GM18907 (cell line): ENCODE results near the gene SLC35A1.

Experiments
- ATAC-seq: cut with Tn5 transposase; IDR thresholded peaks from one replicate; pipeline ENCODE4 v1.9.1; 2021; ENCODE audit warnings: mild to moderate bottlenecking, moderate library complexity; ENCODE audit not compliant: unreplicated experiment

Gene SLC35A1

DNA sequence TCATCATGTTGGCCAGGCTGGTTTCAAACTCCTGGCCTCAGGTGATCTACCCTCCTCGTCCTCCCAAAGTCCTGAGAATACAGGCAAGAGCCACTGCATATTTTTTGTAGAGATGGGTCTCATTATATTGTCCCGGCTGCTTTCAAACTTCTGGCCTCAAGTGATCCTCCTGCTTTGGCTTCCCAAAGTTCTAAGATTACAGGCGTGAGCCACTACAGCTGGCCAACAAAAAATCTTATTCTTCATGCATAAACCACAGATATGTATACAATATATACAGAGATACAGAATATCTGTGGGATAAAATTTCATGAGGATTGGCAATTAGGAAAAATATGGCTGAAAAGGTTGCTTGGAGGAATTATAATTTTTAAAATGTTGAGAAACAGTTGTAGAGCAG, 49.9 kb downstream of the SLC35A1 start:
- no peak for ATAC-seq

DNA sequence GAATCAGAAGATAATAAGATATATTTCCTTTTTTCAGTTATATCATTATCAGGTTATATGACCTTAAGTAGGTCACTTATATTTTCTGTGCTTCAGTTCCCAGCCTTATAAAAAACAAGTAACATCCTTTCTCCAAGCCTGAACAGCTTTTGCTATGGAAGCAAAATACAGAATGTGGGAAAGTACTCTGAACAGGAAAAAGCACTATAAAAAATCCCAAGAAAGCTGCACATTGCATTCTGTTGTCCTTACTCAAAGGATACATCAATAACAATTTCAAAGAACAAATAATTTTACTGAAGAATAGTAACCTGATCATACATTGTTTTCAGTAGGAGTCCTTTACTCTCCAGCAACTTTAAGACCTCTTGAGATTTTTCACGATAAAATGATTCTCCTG, 56.4 kb downstream of the SLC35A1 start:
- ATAC-seq = no peak

DNA sequence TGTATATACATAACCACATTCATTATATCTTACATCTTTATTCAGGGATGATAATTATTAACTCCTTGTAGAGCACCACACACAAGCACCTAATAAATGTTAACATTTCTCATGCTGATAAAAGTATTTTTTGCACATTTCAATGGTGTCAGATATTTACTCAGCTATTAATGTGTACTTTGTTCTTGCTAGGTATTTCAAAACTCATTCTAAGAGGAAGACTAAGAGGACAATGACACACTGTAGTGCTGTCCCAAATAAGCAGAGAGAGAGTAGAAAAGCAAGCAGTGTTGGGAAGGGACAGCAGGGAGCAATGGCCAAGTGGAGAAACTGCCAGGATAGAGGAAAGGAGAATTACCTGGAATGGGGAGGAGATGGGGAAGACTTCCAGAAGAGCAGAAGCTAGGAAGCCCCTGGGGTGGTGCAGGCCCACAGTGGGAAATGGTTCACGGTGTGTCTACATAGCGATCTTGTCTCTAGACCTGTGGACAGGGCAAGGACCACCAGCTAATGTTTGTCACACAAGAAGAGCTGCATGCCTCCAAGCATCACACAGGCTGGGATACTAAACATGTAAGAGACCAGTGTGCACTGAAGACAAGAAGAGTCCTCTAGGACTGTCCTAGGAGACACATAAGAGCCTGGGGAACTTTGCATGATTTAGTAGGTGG, 61.7 kb downstream of the SLC35A1 start:
- ATAC-seq = no peak

DNA sequence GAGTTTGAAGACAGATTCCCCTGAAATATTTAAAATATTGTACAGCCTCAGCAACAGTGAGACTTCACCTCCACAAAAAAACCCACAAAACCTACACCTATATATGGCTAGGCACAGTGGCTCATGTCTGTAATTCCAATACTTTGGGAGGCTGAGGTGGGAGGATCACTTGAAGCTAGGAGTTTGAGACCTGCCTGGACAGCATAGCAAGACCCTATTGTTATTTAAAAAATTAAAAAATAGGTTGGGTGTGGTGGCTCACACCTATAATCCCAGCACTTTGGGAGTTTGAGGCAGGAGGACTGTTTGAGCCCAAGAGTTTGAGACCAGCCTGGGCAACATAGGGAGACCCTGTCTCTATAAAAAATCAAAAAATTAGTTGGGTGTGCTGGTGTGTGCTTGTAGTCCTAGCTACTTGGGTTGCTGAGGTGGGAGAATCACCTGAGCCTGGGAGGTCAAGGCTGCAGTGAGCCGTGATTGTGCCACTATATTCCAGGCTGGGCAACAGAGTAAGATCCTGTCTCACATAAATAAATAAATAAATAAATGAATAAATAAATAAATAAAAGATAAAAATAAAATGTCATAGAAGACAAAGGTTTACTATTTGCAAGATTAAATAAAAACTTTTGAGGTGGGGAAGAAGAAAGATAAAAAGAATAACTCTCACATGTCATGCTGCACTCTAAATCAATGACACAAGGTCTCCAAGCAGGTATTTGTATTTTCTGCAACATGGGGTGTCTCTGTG, 65.9 kb downstream of the SLC35A1 start:
- no peak for ATAC-seq

DNA sequence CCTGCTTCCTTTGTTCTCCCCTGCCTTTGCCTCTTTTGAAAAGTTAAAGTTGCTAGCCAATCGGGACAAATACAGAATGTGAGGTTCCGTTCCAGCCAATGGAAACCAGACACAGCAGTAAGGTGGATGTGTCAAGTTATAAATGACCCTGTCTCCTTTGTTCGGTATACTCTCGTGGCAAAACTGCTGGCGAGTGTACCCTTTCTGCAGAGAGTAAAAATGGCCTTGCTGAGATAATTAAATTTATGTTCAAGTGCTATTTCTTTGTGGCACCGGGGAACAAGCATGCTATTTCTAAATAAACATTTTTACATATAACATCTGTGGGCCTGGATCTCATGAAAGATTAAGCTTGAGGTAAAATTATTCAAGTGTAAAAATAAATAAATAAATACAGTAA, 66.8 kb downstream of the SLC35A1 start:
- no peak for ATAC-seq

DNA sequence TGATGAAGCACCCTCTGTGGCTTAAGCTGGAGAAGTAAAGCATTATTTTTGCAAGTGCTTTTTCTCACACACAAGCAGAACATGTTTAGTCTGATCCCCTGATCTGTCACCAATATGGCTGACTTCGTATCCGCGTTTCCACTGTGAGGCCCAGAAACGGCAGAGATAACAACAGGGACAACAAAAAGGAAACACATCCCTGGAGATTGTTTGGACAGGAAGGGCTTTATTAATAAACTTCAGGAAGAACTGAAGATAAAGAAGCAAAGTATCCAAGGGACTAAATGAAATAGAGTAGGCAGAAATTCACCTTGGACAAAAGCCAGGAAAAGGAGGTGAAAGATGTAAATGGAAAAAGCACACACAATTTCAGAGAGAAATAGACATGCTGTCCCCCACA, 67.8 kb downstream of the SLC35A1 start:
- ATAC-seq = no peak

DNA sequence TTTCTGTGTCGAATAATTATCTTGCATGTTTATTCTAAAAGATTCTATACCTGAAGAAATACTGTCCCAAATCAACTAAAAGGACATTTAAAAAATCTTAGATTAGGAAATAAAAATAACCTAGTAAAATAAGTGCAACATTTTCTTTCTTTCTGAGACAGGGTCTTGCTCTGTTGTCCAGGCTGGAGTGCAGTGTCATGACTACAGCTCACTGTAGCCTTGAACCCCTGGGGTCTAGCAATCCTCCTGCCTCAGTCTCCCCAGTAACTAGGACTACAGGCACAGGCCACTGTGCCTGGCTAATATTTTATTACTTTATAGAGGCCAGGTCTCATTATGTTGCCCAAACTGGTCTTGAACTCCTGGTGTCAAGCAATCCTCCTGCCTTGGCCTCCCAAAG, 68.3 kb downstream of the SLC35A1 start:
- no peak for ATAC-seq

DNA sequence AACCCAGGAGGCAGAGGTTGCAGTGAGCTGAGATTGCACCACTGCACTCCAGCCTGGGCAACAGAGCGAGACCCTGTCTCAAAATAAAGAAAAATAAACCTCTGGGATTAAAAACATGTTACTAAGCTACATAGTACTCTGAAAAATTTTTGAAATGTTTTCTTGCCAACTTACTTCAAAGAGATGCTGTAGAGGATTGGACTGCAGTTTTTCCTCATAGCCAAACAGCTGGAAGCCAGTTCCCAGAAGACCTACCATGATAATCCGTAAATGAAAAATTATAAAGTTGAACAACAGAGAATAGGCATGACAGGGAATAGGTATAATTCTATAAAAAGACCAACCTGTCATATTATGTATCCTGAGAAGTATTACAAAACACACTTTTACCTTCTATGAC, 69.0 kb downstream of the SLC35A1 start:
- ATAC-seq = no peak

DNA sequence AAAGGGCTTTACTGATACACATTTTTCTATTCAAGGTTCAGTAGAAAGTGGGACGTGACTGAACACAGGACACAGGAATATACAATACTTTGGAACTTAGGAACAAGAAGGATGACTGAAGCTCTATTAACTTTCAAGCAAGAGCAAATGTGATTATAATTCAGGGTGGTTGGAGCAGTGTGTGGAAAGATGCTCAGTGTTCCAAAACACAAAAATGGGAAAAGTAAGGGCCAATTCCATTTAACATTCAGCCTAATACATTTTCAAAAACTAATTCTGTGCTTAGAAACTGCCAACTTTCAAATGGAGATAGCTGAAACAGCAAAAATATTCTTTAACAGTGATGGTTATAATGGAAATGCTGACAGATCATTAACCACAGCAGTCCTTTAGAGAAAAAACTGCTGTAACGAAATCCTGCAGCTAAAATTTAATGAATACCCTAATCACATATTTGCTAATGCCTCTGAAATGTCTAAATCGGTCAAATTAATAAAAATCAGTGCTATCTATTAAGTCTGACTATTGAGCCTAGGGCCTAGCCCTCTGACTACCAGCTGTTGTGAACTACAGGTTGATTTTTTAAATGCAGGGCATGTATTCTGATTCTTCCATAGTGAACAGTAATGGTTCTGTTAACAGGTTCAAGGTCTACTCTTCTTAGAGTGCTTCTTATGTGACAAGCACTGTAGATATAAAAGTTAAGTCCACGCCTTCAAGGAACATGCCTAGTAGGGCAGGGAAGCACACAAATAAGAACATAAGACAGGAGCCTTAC, 71.1 kb downstream of the SLC35A1 start:
- ATAC-seq = no peak

DNA sequence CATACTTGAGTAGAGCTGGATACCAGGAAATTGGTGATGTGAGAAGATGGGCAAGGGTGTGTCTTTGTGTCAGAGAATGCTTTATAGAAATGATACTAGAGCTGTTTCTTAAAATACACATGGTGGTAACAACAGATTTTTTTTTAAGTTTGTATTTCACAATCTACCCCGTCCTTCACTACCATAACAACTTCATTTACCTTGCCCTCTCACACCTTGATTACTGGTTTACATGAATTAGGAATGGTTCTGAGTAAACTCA, 71.6 kb downstream of the SLC35A1 start:
- ATAC-seq = no peak

DNA sequence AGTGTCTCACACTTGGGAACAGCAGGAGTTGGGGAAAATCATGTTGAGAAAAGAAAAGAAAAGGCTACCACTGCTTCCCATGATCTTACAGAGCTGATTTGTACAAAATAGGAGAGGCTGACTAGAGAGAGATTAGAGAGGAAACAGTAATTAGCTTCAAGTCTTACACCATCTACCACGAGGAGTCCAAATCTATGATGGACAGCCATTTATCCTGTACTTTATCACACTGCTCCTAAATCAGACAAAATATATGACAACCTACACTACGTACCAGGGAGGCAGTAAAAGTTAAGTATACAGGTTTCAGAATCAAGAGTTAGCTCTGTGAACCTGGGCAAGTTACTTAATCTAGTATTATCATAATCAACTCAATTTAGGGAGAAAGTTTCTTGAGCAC, 79.0 kb downstream of the SLC35A1 start:
- no peak for ATAC-seq

DNA sequence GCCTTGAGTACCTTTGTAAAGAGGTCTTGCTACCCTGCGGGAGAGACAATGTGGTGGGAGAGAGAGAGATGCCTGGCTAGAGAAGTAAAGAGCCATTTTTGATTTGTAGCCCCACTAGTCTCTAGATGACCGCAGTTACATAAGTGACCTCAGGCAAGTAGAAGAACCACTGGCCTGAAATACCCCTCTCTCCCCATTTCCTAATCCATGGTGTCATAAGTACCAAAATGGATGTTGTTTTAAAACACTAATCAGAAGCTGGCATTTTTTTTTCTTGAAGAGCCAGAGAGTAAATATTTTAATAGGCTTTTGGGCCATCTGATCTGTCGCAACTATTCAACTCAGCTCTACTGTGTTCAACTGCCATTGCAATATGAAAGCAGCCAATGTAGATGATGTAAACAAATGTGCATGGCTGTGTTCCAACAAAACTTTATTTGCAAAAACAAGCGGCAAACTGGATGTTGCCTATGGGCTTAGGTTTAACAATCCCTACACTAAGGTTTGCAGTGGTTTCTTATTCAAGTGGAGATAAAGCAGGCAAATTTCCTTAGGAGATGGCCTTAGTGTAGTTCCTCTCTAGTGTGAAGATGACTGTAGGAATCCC, 80.5 kb downstream of the SLC35A1 start:
- ATAC-seq = no peak

DNA sequence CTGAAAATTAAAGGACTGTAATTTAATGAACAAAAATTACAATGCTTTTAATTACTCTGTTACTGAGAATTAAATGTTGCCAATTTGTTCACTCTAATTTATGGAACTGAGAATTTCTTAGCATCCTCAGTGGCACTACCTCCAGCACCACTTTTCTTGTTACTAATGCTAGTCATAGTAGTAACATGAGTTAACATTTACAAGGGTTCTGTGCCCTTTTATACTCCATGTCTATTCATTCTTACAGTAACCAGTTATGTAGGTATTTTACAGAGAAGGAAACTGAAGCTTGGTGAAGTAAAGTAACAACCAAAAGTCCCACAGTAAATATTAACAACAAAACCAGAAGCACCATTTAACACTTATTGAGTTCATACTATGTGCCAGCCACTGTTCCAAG, 82.7 kb downstream of the SLC35A1 start:
- no peak for ATAC-seq

DNA sequence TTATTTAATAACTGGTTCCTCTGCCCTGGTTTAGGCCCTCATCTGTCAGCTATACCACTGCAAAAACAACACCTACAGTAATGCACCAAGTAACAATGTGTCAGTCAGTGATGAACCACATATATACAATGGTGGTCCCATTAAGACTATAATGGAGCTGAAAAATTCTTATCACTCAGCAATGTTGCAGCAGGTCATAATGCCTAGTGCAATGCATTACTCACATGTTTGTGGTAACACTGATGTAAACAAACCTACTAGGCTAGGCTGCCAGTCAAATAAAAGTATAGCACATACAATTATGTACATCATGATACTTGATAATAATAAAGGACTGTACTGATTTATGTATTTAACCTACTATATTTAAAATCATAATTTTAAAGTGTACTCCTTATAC, 85.7 kb downstream of the SLC35A1 start:
- ATAC-seq = no peak

DNA sequence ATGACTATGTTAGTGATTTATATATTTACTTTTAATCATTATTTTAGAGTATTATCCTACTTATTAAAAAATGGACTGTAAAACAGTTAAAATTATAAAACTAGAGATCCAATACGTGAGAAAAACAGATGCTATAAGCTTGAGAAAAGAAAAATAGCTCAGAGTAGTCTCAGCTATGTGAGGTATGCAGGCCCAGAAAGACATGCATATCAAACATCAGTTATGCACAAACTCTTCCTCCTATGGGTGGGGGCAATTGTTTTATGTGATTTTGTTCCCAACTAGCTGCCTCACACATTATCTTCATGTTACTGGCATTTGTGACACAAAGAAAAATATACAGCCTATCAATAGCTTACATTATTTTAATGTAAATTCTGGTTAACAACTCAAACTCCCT, 88.2 kb downstream of the SLC35A1 start:
- no peak for ATAC-seq
